Measurements from ENCODE around the gene CLSTN3. TPM values are rescaled to one million over a fixed set of nuclear protein-coding genes. Genes with fewer than 3 reads are reported as not detected.

The CLSTN3 gene
- total RNA-seq, 1 experiment from 2014 or later, result 40.2 TPM

GRCh38 chr12:7092986-7093460, 37.1 kb upstream of the CLSTN3 start:
- no peak for DNase-seq
- Histone ChIP-seq H3K36me3 (ENCODE audit: control insufficient read depth, insufficient read depth, low read length) (peaks cover 1% of the 10 kb centered on the region; the same call in 1 of the 2 replicates), H3K4me3 (ENCODE audit: low read depth, low read length) (no peak overlapping the region), H3K27me3 (replicated peaks; ENCODE audit: control insufficient read depth, insufficient read depth, low read length) (no peaks in the 10 kb centered on the region), H3K9me3 (no peaks in the 10 kb centered on the region), H3K4me1 (peaks cover 5% of the 10 kb centered on the region; the same call in 1 of the 2 replicates)
- peaks cover 23% of the 10 kb centered on the region for H3K36me3 Mint-ChIP-seq (ENCODE audit: insufficient read depth, unreplicated experiment)
- no peaks in the 10 kb centered on the region for H3K4me1 Mint-ChIP-seq (ENCODE audit: low read depth, unreplicated experiment)
- CTCF ChIA-PET, result interaction anchor here (0.6 to 1.1 kb wide), 4 partner anchors 9 to 149 kb away, joined by 3 to 4 read pairs (median 3); partner anchors contain the start of genes C12orf57 and RNU7-1
- H3K27ac Mint-ChIP-seq (ENCODE audit: unreplicated experiment), result no peak overlapping the region
- no peaks in the 10 kb centered on the region for H3K9me3 Mint-ChIP-seq (ENCODE audit: unreplicated experiment)
- intact Hi-C loops (cut with micrococcal nuclease; ENCODE audit: unreplicated experiment), result loop anchor here (1.0 to 5.0 kb wide), 6 partner anchors 15 to 149 kb away; partner anchors contain the start of genes C12orf57, C1S and LPCAT3
- POLR2A ChIA-PET, result interaction anchor here (1.0 kb wide), 1 partner anchor 149 kb away, joined by 3 read pairs; the partner anchor contains the start of genes C12orf57 and RNU7-1
- TF ChIP-seq CTCF (IDR thresholded peaks at IDR 0.05; ENCODE audit: insufficient read depth in 1 of 2, low read depth in 1 of 2, low read length in 1 of 2, severe bottlenecking in 1 of 2, unreplicated experiment in 1 of 2), result no peak
- H3K27me3 Mint-ChIP-seq (ENCODE audit: insufficient read depth, unreplicated experiment), result no peaks in the 10 kb centered on the region
- BruUV-seq (replicated peaks), result no TSS peak
- no peak overlapping the region for H3K4me3 Mint-ChIP-seq (ENCODE audit: unreplicated experiment)

DNA sequence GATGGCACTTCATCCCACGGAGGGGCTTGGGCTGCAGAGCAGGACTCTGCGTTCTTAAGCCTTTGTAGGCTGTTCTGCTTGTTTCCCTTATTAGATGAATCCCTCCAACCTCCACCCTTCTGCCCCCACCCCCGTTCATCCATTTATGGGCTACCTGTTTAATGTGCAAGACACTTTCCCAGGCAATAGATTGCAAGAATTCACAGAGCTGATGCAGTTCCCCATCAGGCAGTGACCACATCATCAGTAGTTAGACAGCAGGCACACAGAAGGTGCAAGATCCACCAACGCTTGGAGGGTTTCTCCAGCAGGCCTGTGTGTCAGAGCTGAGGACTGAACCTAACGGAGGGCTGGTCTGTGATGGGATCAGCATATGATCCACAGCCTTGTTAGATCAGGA, 36.7 kb upstream of the CLSTN3 start:
- no peaks in the 10 kb centered on the region for H3K4me1 Mint-ChIP-seq (ENCODE audit: low read depth, unreplicated experiment)
- no peak for TF ChIP-seq CTCF (IDR thresholded peaks at IDR 0.05; ENCODE audit: insufficient read depth in 1 of 2, low read depth in 1 of 2, low read length in 1 of 2, severe bottlenecking in 1 of 2, unreplicated experiment in 1 of 2)
- no peak for DNase-seq
- peaks cover 1% of the 10 kb centered on the region; the same call in 1 of the 2 replicates for H3K36me3 ChIP-seq (ENCODE audit: control insufficient read depth, insufficient read depth, low read length)
- no peaks in the 10 kb centered on the region for H3K27me3 Mint-ChIP-seq (ENCODE audit: insufficient read depth, unreplicated experiment)
- ChIA-PET CTCF (interaction anchor here (0.6 to 1.4 kb wide), 6 partner anchors 8 to 351 kb away, joined by 3 to 18 read pairs (median 4); partner anchors contain the start of gene C1RL), POLR2A (interaction anchor here (0.9 to 1.0 kb wide), 2 partner anchors 14 to 147 kb away, joined by 3 to 4 read pairs; no protein-coding TSS in a partner anchor)
- peaks cover 23% of the 10 kb centered on the region for H3K36me3 Mint-ChIP-seq (ENCODE audit: insufficient read depth, unreplicated experiment)
- no peaks in the 10 kb centered on the region for H3K9me3 Mint-ChIP-seq (ENCODE audit: unreplicated experiment)
- peaks cover 5% of the 10 kb centered on the region; the same call in 1 of the 2 replicates for H3K4me1 ChIP-seq
- intact Hi-C loops (cut with micrococcal nuclease; ENCODE audit: unreplicated experiment), result loop anchor here (5.0 kb wide), 2 partner anchors 76 to 131 kb away; partner anchors contain the start of gene LPCAT3
- H3K9me3 ChIP-seq, result no peaks in the 10 kb centered on the region
- H3K4me3 Mint-ChIP-seq (ENCODE audit: unreplicated experiment), result no peak overlapping the region
- H3K4me3 ChIP-seq (ENCODE audit: low read depth, low read length), result no peak overlapping the region
- no peaks in the 10 kb centered on the region for H3K27me3 ChIP-seq (replicated peaks; ENCODE audit: control insufficient read depth, insufficient read depth, low read length)
- no TSS peak for BruUV-seq (replicated peaks)
- no peak overlapping the region for H3K27ac Mint-ChIP-seq (ENCODE audit: unreplicated experiment)

- no TSS peak for BruUV-seq (replicated peaks)
- Histone ChIP-seq H3K27me3 (replicated peaks; ENCODE audit: control insufficient read depth, insufficient read depth, low read length) (no peaks in the 10 kb centered on the region), H3K4me3 (ENCODE audit: low read depth, low read length) (no peak overlapping the region), H3K9me3 (no peaks in the 10 kb centered on the region), H3K4me1 (peaks cover 5% of the 10 kb centered on the region; the same call in 1 of the 2 replicates), H3K36me3 (ENCODE audit: control insufficient read depth, insufficient read depth, low read length) (peaks cover 1% of the 10 kb centered on the region; the same call in 1 of the 2 replicates)
- no peaks in the 10 kb centered on the region for H3K4me1 Mint-ChIP-seq (ENCODE audit: low read depth, unreplicated experiment)
- intact Hi-C loops (cut with micrococcal nuclease; ENCODE audit: unreplicated experiment), result loop anchor here (5.0 kb wide), 2 partner anchors 77 to 132 kb away; partner anchors contain the start of gene LPCAT3
- ChIA-PET POLR2A (interaction anchor here (0.9 to 1.0 kb wide), 2 partner anchors 14 to 148 kb away, joined by 3 to 4 read pairs; no protein-coding TSS in a partner anchor), CTCF (interaction anchor here (0.6 to 1.4 kb wide), 7 partner anchors 8 to 351 kb away, joined by 3 to 18 read pairs (median 4); partner anchors contain the start of gene C1RL)
- no peak for DNase-seq
- H3K36me3 Mint-ChIP-seq (ENCODE audit: insufficient read depth, unreplicated experiment), result peaks cover 23% of the 10 kb centered on the region
- no peaks in the 10 kb centered on the region for H3K9me3 Mint-ChIP-seq (ENCODE audit: unreplicated experiment)
- no peak for TF ChIP-seq CTCF (IDR thresholded peaks at IDR 0.05; ENCODE audit: insufficient read depth in 1 of 2, low read depth in 1 of 2, low read length in 1 of 2, severe bottlenecking in 1 of 2, unreplicated experiment in 1 of 2)
- no peak overlapping the region for H3K27ac Mint-ChIP-seq (ENCODE audit: unreplicated experiment)
- H3K4me3 Mint-ChIP-seq (ENCODE audit: unreplicated experiment), result no peak overlapping the region
- H3K27me3 Mint-ChIP-seq (ENCODE audit: insufficient read depth, unreplicated experiment), result no peaks in the 10 kb centered on the region
Observed at GRCh38 chr12:7093892-7094291, 36.3 kb upstream of the CLSTN3 start.

Data from Caco-2 (cell line).